HG02884 (cell line): ENCODE results near the gene DPAGT1.

Source experiments
- ATAC-seq: cut with Tn5 transposase; IDR thresholded peaks from one replicate; pipeline ENCODE4 v1.9.1; 2021; ENCODE audit warnings: mild to moderate bottlenecking, moderate library complexity; ENCODE audit not compliant: unreplicated experiment

The DPAGT1 gene

DNA sequence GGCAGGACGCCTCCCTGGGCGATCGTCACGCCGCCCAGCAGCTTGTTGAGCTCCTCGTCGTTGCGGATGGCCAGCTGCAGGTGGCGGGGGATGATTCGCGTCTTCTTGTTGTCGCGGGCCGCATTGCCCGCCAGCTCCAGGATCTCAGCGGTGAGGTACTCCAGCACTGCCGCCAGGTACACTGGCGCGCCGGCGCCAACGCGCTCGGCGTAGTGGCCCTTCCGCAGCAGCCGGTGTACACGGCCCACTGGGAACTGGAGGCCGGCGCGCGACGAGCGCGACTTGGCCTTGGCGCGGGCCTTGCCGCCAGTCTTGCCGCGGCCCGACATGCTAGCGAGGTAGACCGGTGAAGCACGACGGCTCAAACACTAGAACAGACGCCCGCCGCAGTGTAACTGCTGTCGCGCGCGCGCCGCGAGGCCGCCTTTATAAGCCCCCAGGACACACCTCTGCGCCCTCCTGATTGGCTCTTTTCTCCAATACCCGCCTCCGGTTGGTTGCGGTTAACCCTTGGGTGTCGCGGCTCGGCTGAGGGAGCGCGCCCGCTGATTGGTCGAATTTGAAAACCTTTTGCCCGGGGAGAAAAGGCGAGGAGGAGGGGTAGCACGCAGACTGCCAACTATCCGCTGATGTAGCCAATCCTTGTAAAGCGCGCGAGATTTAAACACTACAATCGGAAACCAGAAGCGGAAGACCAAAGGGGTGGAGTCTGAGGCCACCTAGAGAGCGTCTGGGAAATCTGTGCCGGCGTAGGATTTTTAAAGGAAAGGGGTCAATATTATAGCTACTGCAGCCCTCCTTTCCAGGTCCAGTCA is 6.4 kb downstream of the DPAGT1 start:
- ATAC-seq, result peak; percentile 82

DNA sequence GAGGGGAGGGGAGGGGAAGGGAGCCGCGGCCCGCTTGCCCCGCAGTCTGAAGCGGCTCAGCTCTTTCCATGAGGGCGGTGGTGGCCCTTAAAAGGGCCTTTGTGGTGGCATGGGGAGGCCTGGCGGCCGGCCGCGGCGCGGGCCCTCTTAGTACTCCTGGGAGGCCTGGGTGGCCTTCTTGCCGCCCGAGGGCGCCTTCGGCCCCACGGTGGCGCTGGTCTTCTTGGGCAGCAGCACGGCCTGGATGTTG is 6.9 kb downstream of the DPAGT1 start:
- peak; percentile 32 for ATAC-seq

DNA sequence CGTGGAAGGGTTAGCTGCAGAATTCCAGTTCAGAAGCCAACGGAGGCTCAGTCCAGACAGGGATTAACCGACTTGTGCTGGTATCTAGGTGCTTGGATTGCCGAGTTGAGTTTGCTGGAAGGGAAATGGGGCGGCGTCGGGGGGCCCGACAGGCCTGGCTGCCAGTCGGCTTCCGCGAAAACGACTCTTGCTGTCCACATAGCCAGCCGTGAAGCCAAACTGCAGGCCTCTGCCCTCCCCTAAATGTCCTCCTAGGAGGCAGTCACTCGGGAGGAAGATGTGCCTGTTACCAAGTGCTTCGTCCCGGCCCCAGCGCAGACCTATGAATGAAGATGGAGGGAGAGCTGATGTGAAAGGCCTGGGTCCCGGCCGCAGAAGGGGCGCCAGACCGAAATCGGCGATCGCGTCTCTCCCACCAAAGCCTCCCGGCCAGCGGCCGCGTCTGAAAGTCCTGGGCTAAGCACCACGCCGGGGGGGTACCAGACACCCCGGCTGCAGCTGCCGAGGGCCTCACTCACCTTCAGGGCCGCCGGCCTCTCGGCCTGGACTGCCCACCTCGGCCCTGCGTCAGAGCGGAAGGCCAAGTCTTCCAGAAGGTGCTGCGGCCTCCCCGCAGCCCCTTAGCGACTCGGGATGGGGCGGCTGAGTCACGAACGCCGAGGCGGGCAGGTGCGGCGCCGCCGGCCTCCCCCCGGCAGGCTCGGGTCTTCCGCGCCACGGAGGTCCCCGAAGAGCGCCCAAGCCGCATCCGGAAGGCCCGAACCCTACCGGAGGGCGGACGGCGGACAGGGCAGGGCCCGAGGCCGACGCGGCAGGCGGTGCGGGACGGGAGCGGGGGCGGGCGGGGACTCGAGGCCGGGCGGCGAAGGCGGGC is 7.5 kb downstream of the DPAGT1 start:
- peak; percentile 2 for ATAC-seq

DNA sequence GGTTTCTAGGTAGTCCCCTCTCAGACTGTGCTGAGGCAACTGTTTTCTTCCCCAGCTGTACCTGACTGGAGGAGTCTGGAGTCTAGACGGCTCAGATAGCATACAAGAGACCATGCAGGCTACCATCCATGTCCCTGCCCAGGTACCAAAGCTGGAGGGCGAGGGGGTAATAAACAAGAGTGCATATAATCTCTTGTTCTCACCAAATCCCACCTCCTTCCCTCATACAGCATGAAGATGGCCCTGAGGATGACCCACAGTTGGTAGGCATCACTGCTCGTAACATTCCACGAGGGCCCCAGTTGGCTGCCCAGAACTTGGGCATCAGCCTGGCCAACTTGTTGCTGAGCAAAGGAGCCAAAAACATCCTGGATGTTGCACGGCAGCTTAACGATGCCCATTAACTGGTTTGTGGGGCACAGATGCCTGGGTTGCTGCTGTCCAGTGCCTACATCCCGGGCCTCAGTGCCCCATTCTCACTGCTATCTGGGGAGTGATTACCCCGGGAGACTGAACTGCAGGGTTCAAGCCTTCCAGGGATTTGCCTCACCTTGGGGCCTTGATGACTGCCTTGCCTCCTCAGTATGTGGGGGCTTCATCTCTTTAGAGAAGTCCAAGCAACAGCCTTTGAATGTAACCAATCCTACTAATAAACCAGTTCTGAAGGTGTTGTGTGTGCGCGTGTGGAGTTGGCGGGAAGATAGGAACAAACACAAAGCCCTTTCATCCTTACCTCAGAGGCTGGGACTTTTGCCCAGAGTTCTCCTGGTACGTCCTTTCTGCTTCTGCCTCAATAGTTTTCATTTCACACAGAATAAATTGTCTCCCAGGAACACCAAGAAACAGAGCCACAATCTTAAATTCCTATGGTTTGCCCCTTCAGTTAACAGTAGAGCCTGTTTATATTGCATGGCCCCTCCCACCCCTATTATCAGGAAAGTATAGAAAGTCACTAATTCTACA is 8.5 kb downstream of the DPAGT1 start:
- ATAC-seq, result no peak

DNA sequence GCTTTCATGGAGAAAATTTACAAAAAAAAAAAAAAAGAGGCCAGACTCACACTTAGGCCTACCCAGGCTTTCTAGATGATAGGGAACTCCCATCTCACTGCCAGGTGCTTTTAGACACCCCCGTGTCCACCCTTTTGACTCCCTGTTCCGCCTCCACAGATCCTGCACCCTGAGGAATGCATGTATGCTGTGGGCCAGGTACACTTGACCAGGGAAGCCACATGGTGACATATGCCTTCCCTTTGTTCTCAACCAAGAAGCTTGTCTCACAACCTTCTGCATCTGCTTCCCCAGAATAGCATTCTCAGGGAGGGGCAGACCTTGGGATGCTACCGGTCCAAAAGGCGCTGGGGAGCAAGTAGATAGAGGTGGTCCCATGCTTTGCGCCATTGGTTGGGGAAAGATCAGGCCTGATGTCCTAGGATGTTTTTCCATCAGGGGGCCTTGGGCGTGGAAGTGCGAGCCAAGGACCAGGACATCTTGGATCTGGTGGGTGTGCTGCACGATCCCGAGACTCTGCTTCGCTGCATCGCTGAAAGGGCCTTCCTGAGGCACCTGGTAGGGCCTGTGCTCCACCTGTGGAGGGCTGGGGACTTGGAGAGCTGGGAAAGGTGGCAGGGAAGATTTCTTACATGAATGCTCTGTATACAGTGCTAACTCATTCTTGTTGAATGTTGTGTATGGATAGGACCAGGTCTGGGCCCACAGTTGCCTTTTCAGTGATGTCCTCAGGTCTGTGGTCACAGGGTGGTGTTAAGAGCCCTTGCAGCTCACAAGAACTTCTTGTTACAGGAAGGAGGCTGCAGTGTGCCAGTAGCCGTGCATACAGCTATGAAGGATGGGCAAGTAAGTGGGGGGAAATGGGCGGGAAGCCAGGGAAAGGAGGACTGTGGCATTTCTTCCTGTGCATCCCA is 9.4 kb downstream of the DPAGT1 start:
- no peak for ATAC-seq

DNA sequence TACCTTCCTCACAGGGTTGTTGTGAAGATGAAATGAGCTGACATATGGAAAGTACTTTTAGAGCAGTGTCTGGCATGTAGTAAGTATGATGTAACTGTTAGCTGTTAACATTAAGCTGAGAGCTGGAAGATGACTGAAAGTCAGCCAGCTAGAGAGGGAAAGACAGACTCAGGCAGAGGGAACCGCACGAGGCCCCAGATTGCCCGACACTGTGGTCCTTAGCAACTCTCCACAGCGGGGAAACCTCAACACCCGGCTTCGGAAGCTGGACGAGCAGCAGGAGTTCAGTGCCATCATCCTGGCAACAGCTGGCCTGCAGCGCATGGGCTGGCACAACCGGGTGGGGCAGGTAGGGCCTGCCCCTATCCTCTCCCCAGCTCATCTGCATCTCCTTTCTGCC is 10.5 kb downstream of the DPAGT1 start:
- no peak for ATAC-seq

DNA sequence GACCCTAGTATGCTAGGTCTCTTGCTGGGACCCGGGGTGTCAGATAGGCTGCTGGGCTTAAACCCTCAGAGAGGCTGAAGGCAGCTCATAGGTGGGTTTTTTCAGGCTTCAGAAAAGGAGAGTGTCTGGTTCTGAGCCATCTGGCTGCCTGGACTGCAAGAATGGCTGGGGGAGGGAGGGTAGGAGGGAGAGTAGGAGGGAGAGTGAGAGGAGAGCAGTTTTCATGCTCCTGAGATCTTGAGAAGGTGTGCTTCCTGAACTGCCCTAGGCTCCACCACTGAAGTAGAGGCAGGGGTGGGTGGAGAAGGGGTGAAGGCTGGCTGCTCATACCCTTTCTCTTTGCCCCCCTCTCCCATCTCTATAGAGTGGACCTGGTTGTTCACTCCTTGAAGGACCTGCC is 12.3 kb downstream of the DPAGT1 start:
- no peak for ATAC-seq

DNA sequence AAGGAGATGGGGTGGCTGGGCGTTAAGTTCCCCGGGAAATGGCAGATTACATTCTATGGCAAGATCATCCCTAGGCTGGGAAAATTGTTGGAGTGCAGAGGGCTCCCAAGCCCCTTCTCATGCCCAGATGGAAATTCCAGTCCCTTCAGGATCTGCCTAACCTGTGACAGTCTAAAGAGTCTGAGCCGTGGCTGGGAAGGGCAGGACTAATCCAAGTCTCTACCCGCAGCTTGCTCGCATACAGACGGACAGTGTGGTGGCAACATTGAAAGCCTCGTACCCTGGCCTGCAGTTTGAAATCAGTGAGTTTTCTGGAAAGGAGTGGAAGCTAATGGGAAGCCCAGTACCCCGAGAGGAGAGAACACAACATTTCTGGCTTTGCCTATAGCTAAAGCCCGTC is 13.2 kb downstream of the DPAGT1 start:
- ATAC-seq, result no peak

DNA sequence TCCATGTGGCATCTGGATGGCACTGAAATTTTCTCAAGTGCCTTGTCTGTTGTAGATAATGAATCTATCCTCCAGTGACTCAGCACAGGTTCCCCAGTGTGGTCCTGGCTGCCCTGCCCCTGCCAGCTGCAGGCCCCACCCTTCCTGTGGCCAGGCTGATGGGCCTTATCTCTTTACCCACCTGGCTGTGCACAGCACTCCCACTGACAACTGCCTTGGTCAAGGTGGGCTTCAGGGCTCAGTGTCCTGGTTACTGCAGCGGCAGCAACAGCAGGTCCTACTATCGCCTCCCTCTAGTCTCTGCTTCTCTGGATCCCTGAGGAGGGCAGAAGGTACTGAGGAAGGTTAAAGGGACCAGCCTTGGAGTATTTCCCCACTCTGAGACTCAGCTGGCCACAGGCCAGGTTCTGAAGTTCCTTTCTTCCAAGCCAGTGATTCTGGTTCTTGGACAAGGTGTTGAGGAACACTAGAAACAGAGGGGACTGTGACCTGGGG is 13.9 kb downstream of the DPAGT1 start:
- ATAC-seq, result no peak

DNA sequence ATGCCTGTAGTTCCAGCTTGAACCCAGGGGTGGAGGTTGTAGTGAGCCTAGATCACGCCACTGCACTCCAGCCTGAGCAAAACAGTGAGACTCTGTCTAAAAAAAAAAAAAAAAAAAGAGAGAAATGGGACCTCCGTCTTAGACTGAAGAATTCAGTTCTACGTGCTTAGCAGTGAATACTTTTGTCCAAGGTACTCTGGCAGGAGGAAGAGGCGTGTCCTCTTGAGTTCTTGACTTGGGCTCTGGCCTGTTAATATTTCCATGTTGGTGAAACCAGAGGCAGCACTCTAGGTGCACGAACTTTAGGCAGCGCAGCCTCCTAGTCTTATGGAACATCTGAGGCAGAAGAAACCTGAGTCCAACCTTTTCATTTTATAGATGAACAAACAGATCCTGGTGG is 14.5 kb downstream of the DPAGT1 start:
- no peak for ATAC-seq

DNA sequence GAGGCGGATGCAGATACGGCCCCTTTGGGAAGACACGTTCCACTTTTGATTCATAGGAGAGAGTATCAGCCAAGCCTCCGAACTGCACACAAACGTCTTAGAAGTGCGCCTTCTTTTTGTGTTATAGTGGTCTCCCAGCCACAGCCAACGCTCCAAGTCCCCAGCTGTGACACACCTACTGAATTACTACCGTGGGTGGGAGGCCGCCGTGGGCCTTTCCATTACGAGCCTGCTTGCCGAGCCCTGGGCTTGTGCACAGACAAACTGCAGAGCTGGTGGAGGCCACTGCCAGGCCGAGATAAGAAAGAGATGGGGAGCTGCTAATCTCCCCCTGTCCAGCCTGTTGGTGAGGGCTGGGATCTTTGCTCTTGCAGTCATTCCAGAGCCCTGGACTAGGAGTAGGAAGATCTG is 16.2 kb downstream of the DPAGT1 start:
- ATAC-seq, result peak; percentile 11

DNA sequence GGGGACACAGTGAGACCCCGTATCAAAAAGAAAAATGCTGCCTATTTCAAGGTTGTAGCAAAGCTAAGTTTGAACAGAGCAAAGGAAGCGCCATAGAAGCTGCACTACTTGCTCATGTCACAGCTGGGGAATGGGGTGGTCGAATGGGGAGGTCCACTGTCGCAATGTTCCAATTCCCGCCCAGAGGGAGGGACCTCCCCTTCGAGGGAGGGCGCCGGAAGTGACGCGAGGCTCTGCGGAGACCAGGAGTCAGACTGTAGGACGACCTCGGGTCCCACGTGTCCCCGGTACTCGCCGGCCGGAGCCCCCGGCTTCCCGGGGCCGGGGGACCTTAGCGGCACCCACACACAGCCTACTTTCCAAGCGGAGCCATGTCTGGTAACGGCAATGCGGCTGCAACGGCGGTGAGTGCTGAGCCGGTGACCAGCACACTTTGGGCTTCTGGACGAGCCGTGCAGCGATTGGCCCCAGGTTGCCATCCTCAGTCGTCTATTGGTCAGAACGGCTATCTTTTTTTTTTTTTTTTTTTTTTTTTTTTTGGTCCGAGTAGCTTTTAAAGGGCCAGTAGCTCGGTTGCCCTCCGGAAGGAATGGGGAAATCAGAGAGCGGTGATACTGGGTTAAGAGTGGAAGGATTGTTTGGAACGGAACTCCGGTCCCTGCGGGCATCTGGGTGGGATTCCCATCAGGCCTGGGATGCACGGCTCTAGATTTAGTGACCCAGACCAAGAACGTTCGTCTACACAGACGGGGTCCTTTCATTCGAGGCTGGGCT is 16.8 kb downstream of the DPAGT1 start, which contains the start of gene HMBS:
TSS of gene HMBS (plus strand) at position 219 of the 774 bp plus-strand sequence. CDS start at position 372, 153 bp downstream.
- ATAC-seq, result peak; percentile 89

DNA sequence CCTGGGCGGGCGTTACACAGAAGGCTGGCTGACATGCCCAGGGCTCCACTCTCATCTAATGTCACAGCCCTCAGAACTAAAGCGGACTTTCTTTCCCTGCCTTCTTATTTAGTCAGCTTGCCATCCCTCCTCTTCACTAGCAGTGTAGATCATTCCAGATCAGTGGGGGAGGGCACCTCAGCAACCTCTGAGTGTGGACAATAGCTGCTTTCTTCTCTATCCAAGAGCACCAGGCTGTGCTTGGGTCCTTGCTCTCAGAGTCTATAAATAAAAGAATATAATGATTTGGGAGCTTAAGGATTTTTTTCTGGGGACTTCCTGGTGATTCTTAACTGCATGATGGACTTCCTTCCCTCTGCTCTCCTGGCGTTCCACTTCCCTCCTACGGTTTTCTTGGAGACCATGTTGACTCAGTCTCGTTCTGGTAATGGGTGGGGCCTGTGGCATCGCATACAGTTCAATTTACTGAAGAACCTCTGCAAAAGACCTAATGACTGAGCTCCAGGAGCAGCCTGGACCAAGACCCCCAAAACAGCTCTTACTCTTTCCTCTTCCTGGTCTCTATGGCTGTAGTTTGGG is 19.9 kb downstream of the DPAGT1 start:
- ATAC-seq, result no peak

DNA sequence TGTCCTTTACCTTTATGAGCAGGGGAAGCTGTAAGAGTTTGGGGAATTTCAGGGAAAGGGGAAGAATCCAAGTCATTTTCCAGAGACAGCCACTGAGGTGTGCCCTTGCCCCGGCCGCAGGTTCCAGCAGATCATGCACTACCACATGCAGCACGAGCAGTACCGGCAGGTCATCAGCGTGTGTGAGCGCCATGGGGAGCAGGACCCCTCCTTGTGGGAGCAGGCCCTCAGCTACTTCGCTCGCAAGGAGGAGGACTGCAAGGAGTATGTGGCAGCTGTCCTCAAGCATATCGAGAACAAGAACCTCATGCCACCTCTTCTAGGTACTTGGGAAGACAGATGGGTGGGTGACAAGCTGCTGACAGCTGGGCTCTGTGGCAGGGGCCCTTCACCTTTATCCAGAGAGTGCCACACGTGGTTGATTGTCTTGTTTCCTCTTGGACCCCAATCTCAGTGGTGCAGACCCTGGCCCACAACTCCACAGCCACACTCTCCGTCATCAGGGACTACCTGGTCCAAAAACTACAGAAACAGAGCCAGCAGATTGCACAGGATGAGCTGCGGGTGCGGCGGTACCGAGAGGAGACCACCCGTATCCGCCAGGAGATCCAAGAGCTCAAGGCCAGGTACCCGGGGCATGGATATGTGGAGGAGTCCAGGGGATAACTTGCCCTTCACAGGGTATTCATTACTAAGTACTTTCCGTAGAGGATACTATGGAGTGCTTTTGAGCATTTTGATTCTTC is 22.8 kb downstream of the DPAGT1 start:
- ATAC-seq, result no peak

DNA sequence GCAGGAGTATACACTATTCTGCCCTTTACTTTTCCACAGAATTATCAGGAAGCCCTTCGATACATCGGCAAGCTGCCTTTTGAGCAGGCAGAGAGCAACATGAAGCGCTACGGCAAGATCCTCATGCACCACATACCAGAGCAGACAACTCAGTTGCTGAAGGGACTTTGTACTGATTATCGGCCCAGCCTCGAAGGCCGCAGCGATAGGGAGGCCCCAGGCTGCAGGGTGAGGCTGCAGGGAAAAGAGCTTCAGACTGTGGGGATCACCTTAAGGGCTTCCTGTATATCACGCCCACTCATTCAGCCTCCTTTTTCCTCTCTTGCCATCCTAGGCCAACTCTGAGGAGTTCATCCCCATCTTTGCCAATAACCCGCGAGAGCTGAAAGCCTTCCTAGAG is 23.8 kb downstream of the DPAGT1 start:
- ATAC-seq, result no peak

DNA sequence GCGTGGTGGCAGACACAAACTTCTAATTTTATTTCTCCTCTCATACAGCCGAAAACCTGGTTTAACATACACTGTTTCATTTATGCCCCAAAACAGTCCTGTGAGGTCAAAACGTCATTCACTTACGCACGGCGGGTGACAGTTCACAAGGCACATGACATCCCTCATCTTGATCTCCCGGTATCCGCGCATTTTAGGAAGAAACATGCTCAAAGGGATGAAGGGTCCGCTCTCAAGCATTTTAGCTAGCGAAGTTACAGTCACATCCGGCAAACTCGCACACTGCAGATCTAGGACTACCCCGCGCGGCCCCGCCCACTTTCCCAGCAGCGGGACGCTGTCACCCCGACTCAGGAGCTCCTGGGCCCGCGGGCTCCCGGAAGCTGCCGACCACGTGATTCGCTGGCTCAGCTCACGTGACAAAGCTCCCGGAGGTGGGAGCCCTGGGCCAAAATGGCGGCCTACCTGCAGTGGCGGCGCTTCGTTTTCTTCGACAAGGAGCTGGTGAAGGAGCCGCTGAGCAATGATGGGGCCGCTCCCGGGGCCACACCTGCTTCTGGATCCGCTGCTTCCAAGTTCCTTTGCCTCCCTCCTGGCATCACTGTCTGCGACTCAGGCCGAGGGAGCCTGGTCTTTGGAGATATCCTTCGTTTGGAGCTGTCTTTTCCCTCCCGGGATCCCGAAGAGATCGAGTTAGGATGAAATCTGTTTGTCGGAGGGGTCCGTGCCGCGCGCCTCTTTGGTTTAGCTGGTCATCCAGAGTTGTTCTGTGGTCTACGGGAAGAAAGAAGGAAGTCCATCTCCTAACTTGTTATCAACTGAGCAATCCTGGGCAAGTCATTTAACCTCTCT is 34.1 kb downstream of the DPAGT1 start, which contains the start of gene VPS11:
TSS of gene VPS11 (plus strand) at position 448 of the 852 bp plus-strand sequence. CDS start at position 454, 6 bp downstream.
- ATAC-seq, result peak; percentile 91

DNA sequence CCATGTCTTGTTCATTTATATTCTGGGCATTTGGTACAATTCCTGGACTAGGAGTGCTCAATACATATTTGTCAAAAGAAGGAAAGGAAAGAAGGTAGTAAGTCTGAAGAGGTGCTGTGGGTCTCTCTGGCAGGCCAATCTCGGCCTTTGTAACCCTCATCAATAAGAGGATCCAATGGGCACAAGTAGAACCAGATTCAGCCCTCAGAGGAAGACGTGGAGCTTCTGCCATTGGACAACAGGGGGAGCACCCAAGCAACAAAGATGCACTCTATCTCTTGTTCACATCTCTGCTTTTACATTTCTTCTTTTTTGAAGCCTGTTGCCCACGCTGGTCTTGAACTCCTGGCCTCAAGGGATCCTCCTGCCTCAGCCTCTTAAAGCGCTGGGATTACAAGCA is 36.3 kb downstream of the DPAGT1 start:
- no peak for ATAC-seq
